Thyroid gland (tissue), 4 donors: ENCODE measurements around the gene TANGO2. TPM values are rescaled to one million over a fixed set of nuclear protein-coding genes. Genes with fewer than 3 reads are reported as not detected.

Source experiments
- DNase-seq, 2 donors: peaks; one replicate each; pipeline ENCODE4 v3.0.0-alpha.2; 2019
- H3K27ac ChIP-seq, 3 donors: fragments of 200-600 bp; sonication (generic); 1 replicate in 2 of 3; 2 replicates in 1 of 3; pipeline ENCODE4 v1.5.1; 2016 to 2019; ENCODE audit warnings: mild to moderate bottlenecking in 1 of 3, moderate library complexity in 1 of 3
- H3K27me3 ChIP-seq: fragments of 200-600 bp; sonication (generic); one replicate; pipeline ENCODE4 v1.5.1; 2019
- H3K36me3 ChIP-seq, 2 donors: fragments of 200-600 bp; sonication (generic); one replicate each; pipeline ENCODE4 v1.5.1; 2016 to 2019
- H3K4me1 ChIP-seq, 2 donors: fragments of 200-600 bp; sonication (generic); one replicate each; pipeline ENCODE4 v1.5.1; 2017 to 2019
- H3K4me3 ChIP-seq, 3 donors: fragments of 200-600 bp; sonication (generic); replicated peaks in 1 of 3; 1 replicate in 2 of 3; 2 replicates in 1 of 3; pipeline ENCODE4 v1.5.1; 2016; ENCODE audit warnings: mild to moderate bottlenecking in 1 of 3
- H3K9me3 ChIP-seq: fragments of 200-600 bp; sonication (generic); one replicate; pipeline ENCODE4 v1.5.1; 2017
- CTCF ChIP-seq, 6 experiments: fragments of 200-600 bp in 3 of 6; fragments of 450-650 bp in 3 of 6; sonication (generic) in 3 of 6; IDR thresholded peaks; one replicate each; pipeline ENCODE4 v1.5.1; 2016 to 2019; ENCODE audit warnings: antibody characterized with exemption in 6 of 6, mild to moderate bottlenecking in 2 of 6, inconsistent platforms in 1 of 6, moderate library complexity in 1 of 6
- POLR2A ChIP-seq, 2 donors: fragments of 450-650 bp; IDR thresholded peaks; one replicate each; pipeline ENCODE4 v1.6.1; 2017; ENCODE audit warnings: antibody characterized with exemption in 2 of 2, mild to moderate bottlenecking in 2 of 2, moderate library complexity in 1 of 2
- whole genome bisulfite sequencing, 2 donors: methylation state at CpG; one replicate each; pipeline ENCODE4 v1.1.5; 2017; 5-methylcytosine and 5-hydroxymethylcytosine counted together
- intact Hi-C: fragments of 100-400 bp; cut with DNase I; formaldehyde crosslinking; loops from one replicate; pipeline ENCODE4 v1.15.1; 2023
- total RNA-seq, 4 donors: library from RNA; depleted of rRNA; stranded (reverse); fragments of >200 nt; gene quantifications; one replicate each; pipeline ENCODE4 v1.2.3, GENCODE V29; 2016

TANGO2 gene
- total RNA-seq, 4 donors from 2014 or later, result 50.3 to 82.7 (median 65.2) TPM

- no peaks in the 10 kb centered on the region for H3K27me3 ChIP-seq
- 86 to 88% methylated on average over 12 of the region's 12 CpGs for WGBS, 2 donors
- H3K27ac ChIP-seq, result no peak overlapping the region
- peaks cover 0 to 3% of the 10 kb centered on the region in 2 donors for H3K36me3 ChIP-seq
- H3K9me3 ChIP-seq, result no peaks in the 10 kb centered on the region
- no peak for TF ChIP-seq POLR2A (IDR thresholded peaks at IDR 0.05)
- TF ChIP-seq CTCF (IDR thresholded peaks at IDR 0.05), result no peak
- no peak for DNase-seq
- no peak overlapping the region for H3K4me3 ChIP-seq
- intact Hi-C loops, result loop anchor here (10.0 kb wide), 1 partner anchor 87 kb away; the partner anchor contains the start of genes RANBP1 and TRMT2A
- H3K4me1 ChIP-seq, result peaks cover 15 to 30% of the 10 kb centered on the region in 2 donors
Observed at GRCh38 chr22:20027966-20028854, 7.3 kb downstream of the TANGO2 start.

DNA sequence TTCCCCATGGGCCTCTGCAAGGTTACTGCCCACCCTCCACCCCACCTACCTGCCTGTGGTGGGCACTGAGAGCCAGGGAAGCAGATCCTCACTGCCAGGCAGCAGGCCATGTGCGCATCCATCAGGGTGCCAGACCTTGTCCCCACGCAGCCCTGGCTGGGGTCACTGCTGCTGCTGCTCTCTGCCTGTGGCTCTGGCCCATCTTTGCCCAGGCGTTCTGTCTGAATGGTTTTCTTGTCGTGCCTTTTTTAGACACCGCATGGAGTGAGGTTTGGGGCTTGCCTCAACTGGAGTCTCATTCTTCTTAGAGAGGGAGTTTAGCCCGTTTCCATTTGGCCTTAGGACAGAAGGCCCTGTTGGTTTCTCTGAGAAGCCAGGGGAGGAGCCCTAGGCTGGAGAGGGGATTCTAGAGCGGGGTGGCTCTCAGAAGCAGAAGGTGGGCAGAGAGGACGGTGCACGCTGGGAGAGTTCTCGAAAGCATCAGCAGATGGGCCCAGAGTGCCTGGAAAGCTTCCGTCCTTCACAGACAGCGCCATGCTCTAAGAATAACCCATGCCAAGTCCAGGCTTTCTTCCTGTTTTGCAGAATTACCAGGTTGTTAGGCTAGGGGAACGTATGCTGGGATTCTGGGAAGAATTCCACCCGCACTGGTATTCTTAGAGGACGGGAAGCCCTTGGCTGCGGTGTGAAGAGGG, 8.1 kb downstream of the TANGO2 start:
- 79 to 84% methylated on average over 15 to 16 of the region's 16 CpGs for WGBS, 2 donors
- no peak for DNase-seq
- peaks cover 23 to 37% of the 10 kb centered on the region in 2 donors for H3K4me1 ChIP-seq
- intact Hi-C loops, result loop anchor here (10.0 kb wide), 1 partner anchor 86 kb away; the partner anchor contains the start of genes RANBP1 and TRMT2A
- H3K27me3 ChIP-seq, result no peaks in the 10 kb centered on the region
- no peak overlapping the region for H3K27ac ChIP-seq
- H3K4me3 ChIP-seq, result no peak overlapping the region
- H3K36me3 ChIP-seq, result peaks cover 0 to 3% of the 10 kb centered on the region in 2 donors
- no peaks in the 10 kb centered on the region for H3K9me3 ChIP-seq
- TF ChIP-seq CTCF (IDR thresholded peaks at IDR 0.05), result no peak
- TF ChIP-seq POLR2A (IDR thresholded peaks at IDR 0.05), result no peak

GRCh38 chr22:20029550-20030225, 8.8 kb downstream of the TANGO2 start:
- Histone ChIP-seq H3K27me3 (no peaks in the 10 kb centered on the region), H3K4me1 (peaks cover 25 to 41% of the 10 kb centered on the region in 2 donors), H3K9me3 (no peaks in the 10 kb centered on the region), H3K27ac (no peak overlapping the region), H3K4me3 (no peak overlapping the region), H3K36me3 (peaks cover 0 to 3% of the 10 kb centered on the region in 2 donors)
- 85 to 92% methylated on average over 9 of the region's 9 CpGs for WGBS, 2 donors
- intact Hi-C loops, result loop anchor here (10.0 kb wide), 1 partner anchor 85 kb away; the partner anchor contains the start of genes RANBP1 and TRMT2A
- TF ChIP-seq POLR2A (IDR thresholded peaks at IDR 0.05) (no peak), CTCF (IDR thresholded peaks at IDR 0.05) (no peak)
- no peak for DNase-seq

DNA sequence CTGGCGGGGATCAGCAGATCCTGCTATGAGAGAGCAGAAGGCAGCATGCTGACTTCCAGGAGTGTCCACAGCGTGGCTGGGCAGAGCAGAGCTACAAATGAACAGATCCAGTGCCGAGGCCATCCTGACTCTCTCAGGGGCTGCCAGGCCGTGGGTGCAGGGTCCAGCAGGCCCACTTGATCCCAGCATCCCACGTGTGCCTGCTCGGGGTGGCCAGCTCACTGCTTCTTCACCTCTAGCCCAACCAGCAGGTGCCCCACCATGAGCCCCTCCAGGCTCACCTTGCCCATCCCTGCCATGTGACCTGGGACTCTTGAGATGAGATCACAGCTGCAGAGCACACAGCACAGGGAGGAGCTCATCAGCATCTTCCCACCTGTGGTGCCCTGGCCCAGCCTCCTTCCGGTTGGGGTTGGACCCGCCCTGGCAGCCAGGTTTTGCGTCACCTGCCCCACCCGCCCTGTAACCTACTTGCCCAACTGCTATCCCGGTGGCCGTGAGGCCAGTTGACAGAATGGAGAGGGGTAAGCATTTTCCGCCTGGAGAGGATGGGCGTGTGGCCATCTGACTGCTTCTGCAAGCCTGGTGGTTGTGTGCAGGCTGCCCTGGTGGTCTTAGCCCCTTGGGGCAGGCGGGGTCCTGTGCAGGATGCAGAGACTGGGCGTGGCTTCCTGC, 11.0 kb downstream of the TANGO2 start:
- intact Hi-C loops, result no loop called here
- H3K27ac ChIP-seq, result peak overlapping the region in 2 of 3 donors; percentile 67 to 75
- no peaks in the 10 kb centered on the region for H3K27me3 ChIP-seq
- peaks cover 2 to 5% of the 10 kb centered on the region in 2 donors for H3K36me3 ChIP-seq
- 80 to 92% methylated on average over 1 to 13 of the region's 16 CpGs for WGBS, 2 donors
- no peak overlapping the region for H3K4me3 ChIP-seq
- H3K9me3 ChIP-seq, result no peaks in the 10 kb centered on the region
- peaks cover 25 to 41% of the 10 kb centered on the region in 2 donors for H3K4me1 ChIP-seq
- no peak for DNase-seq
- TF ChIP-seq CTCF (IDR thresholded peaks at IDR 0.05) (no peak), POLR2A (IDR thresholded peaks at IDR 0.05) (no peak)
